GM18498 (cell line): ENCODE results near the gene ZMIZ1.
"Not testable (repeated sequence)": the region's sequence is repeated elsewhere in the genome, so short reads cannot be mapped to it uniquely, and the experiment has no call there.

Experiments used
- ATAC-seq: cut with Tn5 transposase; IDR thresholded peaks from one replicate; pipeline ENCODE4 v1.9.1; 2021; ENCODE audit warnings: mild to moderate bottlenecking, moderate library complexity; ENCODE audit not compliant: unreplicated experiment

The ZMIZ1 gene

DNA sequence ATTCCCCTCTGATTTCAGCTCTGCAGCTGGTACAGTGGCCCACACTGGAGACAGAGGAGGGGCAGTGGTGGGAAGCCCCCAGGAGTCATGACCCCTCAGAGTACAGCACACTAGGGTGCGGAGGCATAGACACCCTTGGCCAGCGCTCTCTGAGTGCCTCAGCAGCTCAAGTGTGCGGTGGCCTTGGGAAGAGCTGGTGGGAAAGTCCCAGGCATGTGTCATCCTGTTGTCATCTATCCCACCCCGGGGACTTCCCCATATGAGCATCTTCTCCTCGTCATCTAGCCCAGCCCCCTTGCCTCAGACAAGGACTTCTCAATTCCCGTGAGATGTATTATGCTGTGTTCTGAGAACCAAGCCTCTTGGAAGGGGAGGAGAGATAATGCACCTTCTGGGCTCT lies 262.9 kb downstream of the ZMIZ1 start:
- ATAC-seq: peak; percentile 74

DNA sequence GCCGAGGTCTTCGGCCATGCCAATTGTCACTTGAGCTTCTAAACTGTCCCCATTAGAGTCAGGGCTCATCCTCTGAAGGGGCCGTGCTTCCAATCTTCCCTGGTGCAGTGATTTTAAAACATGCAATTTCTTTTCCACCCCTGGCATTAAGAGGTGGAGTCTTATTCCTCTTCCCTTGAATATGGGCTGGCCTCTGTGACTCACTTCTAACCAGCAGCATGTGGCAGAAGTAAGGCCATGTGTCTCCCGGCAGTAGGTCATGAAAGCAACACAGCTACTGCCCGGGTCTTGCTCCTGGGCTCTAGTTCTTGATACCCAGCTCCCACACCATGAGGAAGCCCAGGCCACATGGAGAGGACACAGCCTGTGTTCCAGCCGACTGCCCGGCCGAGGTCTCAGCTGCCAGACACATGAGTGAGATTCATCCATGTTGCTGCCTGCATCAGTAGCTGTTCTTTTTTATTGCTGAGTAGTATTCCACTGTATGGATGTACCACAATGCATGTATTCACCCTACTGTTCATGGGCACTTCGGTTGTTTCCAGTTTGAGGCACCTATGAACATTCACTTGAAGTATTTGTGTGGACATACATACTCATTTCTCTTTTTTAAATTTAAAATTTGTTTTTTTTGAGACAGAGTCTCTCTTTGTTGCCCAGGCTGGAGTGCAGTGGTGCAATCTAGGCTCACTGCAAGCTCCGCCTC lies 264.0 kb downstream of the ZMIZ1 start:
- not testable (repeated sequence) for ATAC-seq

DNA sequence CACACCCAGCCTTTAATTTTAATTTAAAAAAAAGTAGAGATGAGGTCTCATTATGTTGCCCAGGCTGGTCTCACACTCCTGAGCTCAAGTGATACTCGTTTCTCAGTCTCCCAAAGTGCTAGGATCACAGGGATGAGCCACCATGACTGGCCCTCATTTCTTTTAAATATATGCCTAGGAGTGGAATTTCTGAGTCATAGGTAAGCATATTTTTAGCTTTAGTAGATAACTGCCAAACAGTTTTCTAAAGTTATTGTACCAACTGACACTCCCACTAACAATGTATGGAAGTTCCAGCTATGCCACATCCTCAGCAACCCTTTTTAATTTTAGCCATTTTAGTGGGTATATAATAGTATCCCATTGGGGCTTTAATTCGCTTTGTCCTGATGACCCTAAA lies 264.7 kb downstream of the ZMIZ1 start:
- ATAC-seq: no peak

DNA sequence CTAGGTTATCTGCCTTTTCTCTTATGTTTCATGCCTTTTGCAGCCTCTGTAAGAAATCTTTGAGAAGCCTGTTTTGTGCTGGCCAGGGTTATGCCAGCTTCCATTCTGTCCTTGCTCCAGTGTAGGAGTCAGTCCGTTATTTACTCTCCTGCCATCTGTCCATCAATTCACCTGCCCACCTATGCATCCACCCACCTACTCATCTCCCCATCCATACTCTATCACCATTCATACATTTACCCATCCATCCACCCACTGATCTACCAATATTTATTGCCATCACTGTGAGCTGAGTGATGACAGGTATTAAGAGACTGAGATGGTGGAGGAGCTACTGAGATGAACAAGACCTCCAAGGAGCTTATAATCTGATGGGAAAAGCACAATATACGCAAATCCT lies 265.8 kb downstream of the ZMIZ1 start:
- no peak for ATAC-seq

DNA sequence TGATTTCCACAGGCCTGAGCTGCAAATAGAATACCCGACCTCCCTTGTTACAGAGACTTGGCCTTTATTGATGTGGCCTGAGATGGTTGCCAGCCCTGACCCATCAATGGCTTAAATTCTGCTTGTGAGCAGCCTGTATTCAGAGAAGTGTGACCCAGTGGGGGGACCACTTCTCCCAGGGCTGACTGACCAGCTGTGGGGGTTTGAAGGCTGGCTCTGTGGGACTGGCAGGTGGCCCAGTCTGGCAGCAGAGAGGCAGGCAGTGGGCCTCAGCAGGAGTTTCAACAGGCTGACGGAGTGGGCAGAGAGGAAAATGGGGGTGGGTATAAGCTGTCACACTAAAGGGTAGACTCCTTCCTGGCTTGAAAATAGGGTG lies 266.3 kb downstream of the ZMIZ1 start:
- no peak for ATAC-seq

DNA sequence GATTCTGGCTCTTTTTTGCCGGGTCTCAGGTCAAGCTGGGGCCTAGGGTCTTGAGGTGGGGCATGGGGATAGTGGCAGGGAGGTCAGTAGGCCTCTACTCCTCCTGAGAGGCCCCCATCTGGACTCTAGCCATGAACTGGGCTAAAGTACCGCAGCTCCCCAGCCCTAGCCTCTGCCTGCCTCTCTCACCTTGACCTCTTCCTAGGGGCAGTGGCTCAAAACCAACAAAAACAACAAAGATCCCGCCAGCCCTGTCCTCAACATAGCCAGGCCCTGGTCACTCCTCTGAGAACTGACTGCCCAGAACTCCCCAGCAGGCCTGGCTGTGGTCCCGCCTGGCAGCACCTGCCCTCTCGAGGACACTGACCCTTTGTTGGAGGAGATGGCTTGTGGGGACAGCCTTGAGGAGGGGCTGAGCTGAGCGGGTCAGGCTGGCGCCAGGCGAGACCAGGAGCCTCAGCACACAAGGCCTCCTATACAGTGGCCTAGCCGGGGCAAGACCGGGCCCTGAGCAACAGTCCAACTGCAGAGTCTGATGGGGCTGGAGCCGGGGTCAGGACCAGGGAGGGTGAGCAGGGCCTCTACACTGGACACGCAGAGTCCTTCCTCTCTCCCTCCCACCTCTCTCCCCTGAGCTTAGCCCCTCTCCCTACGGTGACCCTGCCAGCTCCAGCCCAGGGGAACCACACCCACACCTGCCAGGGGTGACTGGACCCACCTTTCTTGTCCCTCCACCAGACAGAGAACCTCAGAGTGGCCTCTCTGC lies 266.9 kb downstream of the ZMIZ1 start:
- no peak for ATAC-seq

DNA sequence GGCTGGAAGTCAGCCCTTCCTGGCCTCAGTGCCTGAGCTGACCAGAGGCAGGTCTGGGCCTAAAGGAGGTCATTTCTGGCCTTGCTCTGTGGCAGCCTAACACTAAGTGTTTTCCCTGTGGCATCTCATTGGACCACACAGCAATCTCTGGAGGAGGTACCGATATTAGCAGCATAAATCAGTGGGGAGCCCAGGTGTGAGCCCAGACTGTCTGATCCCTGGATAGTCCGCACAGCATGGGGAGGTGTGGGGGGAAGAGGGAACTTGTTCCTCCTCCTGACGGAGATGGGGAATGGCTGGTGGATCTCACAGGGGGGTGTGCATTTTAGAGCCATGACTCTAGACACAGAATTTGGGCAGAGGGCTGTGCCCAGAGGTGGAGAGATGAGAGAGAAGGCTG lies 267.5 kb downstream of the ZMIZ1 start:
- no peak for ATAC-seq

DNA sequence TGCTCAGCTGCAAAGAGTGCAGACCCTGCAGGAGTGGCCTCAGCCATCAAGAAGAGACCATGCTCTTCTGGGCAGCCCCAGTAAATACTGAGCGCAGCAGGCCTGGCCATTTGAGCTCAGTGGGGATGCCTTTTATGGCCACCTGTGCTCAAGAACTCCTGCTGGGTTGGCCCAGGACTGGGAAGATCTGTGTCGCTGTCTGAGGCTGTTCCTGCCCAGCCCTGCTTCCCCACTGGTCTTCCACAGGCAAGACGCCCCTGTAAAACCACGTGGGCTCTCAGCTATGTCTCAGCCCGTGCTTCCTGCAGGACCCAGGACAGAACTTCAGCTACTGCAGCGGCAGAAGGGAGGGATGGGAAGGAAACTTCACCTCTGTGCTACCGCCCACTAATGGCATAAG lies 268.0 kb downstream of the ZMIZ1 start:
- ATAC-seq: no peak

DNA sequence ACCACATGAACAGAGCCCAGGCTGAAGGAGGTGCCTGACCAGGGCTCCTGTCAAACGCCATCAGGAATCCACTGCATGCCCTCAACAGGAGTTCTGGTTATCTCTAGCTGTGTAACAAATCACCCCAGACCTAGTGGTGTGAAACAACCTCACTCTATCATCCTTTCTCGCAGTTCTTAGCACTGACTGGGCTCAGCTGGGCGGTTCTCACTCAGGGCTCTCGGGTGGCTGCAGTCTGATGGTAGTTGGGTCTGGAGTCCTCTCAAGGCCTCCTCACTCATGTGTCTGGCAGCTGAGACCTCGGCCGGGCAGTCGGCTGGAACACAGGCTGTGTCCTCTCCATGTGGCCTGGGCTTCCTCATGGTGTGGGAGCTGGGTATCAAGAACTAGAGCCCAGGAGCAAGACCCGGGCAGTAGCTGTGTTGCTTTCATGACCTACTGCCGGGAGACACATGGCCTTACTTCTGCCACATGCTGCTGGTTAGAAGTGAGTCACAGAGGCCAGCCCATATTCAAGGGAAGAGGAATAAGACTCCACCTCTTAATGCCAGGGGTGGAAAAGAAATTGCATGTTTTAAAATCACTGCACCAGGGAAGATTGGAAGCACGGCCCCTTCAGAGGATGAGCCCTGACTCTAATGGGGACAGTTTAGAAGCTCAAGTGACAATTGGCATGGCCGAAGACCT lies 269.2 kb downstream of the ZMIZ1 start:
- not testable (repeated sequence) for ATAC-seq

DNA sequence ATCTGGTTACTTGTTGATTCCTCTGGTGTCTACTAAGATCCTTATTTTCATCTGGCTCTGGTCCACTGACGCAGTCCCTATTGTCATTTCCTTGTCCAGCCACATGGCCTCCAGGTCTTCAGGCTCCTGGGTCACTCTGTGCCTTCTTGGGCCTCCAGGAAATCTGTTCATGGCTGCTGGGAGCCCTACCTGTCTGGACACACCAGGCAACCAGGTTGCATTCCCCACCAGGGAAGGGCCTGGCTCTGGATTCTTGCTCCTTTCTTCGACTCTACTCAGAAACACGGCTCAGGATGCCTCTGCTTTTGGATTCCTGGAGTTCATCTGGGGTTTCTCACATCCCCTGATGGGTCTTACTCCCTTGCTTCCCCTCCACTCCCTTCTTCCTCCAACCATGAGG lies 270.5 kb downstream of the ZMIZ1 start:
- ATAC-seq: no peak

DNA sequence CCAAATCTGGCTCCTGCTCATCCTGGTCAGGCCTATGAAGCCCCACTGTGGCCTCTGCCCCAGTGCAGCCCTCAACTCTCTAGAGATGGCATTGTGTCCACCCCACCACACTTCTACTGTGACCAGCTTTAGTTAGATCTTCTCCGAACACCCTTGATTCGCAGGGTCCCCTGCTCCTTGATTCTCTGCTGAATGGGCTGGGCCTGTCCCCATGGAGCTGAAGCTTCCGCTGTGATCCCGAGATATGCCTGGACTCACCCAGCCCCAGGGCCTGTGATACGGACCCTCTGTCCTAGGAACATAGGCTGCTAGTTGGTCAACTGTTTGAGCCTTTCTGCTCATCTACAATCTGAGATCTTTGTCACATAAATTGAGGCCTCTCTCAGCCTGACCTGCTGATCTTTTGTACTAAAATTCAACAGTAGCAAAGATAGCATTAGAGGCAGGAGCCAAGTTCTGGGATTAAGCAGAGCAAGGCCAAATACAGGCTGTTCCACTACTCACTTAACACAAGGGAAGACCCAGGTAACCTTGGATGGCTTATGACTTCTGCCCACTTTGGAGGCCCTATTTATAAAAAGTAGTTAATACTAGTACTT lies 272.0 kb downstream of the ZMIZ1 start:
- no peak for ATAC-seq

DNA sequence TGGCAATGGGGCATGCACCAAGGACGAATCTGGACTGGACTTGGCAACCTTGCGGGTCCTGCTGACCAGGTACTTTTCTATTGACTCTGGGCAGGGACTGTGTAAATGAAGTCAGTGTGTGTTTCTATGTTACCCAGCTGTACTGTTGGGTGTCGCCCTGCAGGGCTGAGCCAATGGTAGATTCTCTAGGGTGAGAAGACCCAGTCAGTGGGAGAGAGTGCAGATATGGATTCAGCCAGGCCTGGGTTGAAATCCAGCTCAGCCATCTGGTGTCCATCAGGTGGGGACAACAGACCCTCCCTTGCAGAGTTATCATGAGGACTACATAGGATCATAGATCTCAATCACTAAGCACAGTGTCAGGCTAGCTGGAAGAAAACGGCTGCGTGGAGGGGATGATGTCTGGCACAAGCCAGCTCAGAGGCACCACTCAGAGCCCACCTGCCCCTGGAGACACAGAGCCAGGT lies 273.6 kb downstream of the ZMIZ1 start:
- no peak for ATAC-seq

DNA sequence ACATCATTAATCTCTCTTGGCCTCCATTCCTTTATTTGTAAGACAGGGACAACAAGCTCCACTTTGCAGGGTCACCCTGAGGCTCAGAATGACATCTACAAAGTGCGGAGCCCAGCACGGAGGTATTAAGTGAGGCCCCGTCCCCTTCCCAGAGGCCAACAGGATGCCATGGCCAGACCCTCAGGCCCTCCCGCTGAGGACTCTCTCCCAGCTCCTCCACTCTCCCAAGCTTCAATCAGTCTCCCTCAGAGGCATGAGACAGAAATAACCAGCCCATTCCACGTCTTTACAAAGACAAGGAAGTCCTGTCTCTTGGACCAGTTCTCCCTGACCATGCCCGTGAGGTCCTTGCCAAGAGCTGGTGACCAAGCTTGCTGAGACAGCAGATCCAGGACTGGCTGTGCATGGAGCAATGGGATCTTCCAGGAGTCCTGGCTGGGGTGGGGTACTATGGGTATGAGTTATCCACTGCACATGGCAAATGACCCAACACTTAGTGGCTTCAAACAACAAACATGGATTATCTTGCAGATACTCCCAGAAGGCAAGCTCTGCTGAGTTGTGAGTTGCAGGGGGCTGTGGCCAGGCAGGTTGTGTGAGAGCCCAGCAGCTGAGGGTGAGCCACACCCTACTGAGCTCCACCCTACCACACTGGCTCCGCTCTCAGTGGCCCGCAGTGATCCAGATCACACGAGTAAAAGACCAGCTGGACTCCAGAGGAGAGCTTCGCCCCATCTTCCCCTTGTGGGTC lies 274.2 kb downstream of the ZMIZ1 start:
- no peak for ATAC-seq

DNA sequence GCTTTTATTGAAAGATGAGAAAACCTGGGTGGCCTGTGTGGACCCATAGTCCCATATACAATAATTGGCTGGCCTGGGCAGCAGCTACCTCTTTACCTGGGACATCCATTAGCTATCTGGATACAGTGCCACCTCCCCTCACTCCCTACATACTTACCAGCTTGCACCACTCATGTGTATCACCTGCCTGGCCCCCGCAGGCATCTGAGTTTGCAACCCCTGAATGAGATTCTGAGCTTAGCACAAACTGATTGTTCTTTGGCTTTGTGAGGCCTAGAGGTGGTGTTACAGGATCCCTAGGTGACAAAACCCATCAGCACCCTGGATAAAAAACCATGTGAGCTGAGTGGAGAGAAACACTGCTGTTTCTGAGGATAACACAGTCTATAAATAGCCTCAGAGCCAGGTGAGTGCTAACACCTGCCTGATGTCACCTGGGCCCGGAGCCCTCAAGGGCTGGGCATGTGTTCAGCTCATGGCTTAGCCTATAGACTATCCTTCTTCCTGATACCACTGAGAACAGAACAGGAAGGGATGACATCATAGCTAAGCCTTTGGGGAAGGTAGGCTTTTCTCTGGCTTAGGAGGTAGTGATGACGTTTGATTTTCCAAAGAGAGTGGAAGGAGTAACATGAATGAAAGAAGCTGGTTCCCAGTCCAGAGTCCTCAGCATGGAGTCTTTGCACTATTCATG lies 275.9 kb downstream of the ZMIZ1 start:
- ATAC-seq: no peak

DNA sequence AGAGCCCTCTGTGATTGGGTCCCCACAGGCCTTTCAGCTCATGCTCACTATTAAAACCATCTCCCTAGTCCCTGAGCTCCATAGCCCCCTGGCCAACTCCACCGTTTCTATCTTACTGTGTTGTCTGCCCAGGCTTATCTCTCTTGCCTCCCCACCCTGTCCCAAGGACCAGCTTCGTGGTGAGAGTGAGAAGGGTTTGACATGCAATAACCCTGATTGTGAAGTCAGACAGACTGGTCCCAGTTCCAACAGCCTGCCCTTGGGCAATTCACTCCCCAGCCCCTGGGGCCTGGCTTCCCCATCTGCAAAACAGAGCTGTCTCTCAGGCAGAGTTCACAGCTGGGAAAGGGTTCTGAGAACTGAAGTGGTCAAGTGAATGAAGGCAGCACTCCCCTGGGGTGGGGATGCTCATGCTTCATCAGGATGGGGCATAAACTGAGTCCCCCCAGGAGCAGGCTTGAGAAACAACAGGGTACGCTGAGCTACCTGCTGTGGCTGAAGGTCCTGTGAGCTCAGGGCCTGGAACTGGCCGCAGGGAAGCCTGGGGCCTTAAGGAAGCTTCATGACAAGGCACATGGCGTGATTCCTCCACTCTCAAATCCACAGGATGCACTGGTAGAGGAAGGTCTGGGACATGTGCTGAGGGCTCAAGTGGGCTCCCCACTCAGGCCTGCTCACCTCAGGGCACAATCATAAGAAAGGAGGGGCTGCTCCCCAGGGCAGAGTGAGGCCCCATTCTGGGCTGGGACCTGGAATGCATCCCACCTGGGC lies 276.7 kb downstream of the ZMIZ1 start:
- no peak for ATAC-seq

DNA sequence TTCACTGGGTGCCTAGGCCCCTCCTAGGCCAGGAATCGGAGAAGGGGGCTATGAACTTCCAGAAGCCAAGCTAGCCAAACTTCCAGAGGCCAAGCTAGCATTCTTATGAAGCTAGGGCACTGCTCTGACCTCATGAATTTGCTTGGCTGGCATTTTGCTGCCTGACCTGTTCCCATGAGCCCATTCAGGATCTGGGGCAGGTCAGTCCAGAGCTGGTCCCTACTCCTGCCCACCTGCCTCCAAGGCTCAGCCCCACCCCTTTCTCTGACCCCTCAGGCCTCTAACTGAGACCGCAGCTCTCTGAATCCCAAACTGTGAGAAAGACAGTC lies 277.2 kb downstream of the ZMIZ1 start:
- no peak for ATAC-seq

DNA sequence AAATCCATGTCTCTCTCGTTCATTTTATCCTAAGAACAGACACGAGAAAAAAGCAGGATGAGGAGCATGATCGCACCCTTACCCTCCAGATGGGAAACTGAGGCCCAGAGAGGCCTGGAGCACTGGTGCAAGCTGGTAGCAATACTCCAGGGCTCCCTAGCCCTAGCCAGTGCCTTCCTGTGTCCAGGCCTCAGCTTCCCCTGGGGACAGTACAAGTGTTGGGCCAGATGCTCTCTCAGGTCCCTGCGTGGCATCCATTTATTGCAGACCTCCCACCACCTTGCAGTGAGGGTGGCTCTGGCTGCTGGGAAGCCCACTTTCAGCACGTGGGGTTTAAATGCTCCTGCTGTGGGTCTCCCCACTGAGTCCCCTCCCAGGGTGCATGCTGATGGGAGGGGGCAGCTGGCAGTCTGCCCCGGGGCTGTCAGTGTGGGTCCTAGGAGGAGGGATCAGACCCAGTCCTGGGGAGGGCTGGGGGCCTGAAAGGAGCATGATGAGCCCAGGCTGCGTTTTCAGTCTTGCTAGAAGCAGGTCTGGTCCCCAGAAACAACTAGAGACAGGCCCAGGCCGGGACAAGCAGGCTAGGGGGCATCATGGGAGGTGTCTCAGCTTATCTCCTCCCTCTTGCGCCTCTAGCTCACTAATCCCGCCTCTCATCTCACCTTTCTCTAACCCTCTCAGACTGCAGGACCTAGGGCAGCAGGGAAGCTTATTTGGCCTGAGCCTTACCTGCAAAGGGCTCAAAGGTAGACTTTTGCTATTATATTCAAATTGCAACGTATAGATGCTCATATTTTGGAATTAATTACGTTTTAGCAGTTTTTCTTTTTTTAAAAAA lies 277.8 kb downstream of the ZMIZ1 start:
- ATAC-seq: no peak

DNA sequence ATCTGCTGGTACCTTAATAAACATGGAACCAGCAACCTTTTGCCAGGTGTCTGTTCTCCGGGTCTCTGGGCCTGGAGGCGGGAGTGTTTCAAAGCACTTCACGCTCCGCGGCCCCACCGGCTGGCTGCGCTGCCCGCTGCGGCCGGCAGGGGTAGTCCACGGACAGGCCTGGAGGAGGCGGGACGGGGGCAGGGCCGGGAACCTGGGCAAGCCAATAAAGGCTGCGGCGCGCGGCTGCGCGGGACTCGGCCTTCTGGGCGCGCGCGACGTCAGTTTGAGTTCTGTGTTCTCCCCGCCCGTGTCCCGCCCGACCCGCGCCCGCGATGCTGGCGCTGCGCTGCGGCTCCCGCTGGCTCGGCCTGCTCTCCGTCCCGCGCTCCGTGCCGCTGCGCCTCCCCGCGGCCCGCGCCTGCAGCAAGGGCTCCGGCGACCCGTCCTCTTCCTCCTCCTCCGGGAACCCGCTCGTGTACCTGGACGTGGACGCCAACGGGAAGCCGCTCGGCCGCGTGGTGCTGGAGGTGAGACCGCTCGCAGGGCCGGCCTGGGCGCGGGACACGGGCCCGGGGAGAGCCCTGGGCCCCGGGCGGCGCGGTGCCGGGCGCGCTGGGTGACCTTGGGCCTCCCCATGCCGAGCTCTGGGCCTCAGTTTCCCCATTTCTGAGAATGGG lies 278.6 kb downstream of the ZMIZ1 start, which contains the start of gene PPIF:
TSS of gene PPIF (plus strand) at position 244 of the 668 bp plus-strand sequence. CDS start at position 324, 80 bp downstream.
- ATAC-seq: peak; percentile 88
